Measurements from ENCODE around the gene TWSG1. TPM values are rescaled to one million over a fixed set of nuclear protein-coding genes. Genes with fewer than 3 reads are reported as not detected.
"Not testable (repeated sequence)": the region's sequence is repeated elsewhere in the genome, so short reads cannot be mapped to it uniquely, and the experiment has no call there.

Gene TWSG1
- total and polyA plus RNA-seq, 8 donors = 8.2 to 76.0 (median 23.6) TPM

- no peaks in the 10 kb centered on the region for H3K27me3 ChIP-seq
- DNase-seq = peak; percentile 55 to 86
- peaks cover 0 to 28% (median 10%) of the 10 kb centered on the region in 4 donors for H3K4me1 ChIP-seq
- intact Hi-C loops (cut with DNase I; ENCODE audit: low total_unique reads) = no loop called here
- 36 to 53% (median 43%) methylated on average over 6 of the region's 6 CpGs for WGBS, 5 donors
- H3K36me3 ChIP-seq = peaks cover 0 to 24% (median 14%) of the 10 kb centered on the region in 4 donors
- TF ChIP-seq POLR2AphosphoS5 (IDR thresholded peaks at IDR 0.05) (peak in 1 of 3 donors; percentile 19), POLR2A (IDR thresholded peaks at IDR 0.05) (no peak), EP300 (IDR thresholded peaks at IDR 0.05) (no peak), CTCF (IDR thresholded peaks at IDR 0.05) (peak in 3 of 7 experiments; percentile 12 to 45 (median 41))
- H3K27ac ChIP-seq = peak overlapping the region in 2 of 5 donors; percentile 4 to 32
- no peaks in the 10 kb centered on the region for H3K9me3 ChIP-seq
- no peak overlapping the region for H3K4me3 ChIP-seq
Observed at GRCh38 chr18:9366126-9366714, 31.6 kb downstream of the TWSG1 start.

GRCh38 chr18:9373254-9373653, 38.7 kb downstream of the TWSG1 start:
- H3K27me3 ChIP-seq; H3K27ac ChIP-seq; H3K4me3 ChIP-seq; H3K9me3 ChIP-seq; H3K4me1 ChIP-seq; intact Hi-C loops (cut with DNase I; ENCODE audit: low total_unique reads); DNase-seq: not testable (repeated sequence)
- H3K36me3 ChIP-seq = peaks cover 0 to 19% (median 3%) of the 10 kb centered on the region in 4 donors
- 89 to 100% (median 92%) methylated on average over 1 of the region's 1 CpG for WGBS, 5 donors

- intact Hi-C loops (cut with DNase I; ENCODE audit: low total_unique reads) = no loop called here
- H3K27me3 ChIP-seq = no peaks in the 10 kb centered on the region
- TF ChIP-seq CTCF (IDR thresholded peaks at IDR 0.05) (no peak), EP300 (IDR thresholded peaks at IDR 0.05) (no peak), POLR2AphosphoS5 (IDR thresholded peaks at IDR 0.05) (no peak), POLR2A (IDR thresholded peaks at IDR 0.05) (no peak)
- peaks cover 0 to 12% (median 2%) of the 10 kb centered on the region in 4 donors for H3K36me3 ChIP-seq
- H3K9me3 ChIP-seq = no peaks in the 10 kb centered on the region
- no peak overlapping the region for H3K27ac ChIP-seq
- DNase-seq = no peak
- peaks cover 0 to 17% (median 3%) of the 10 kb centered on the region in 4 donors for H3K4me1 ChIP-seq
- no peak overlapping the region for H3K4me3 ChIP-seq
- WGBS, 5 donors = 93 to 98% (median 96%) methylated on average over 6 of the region's 6 CpGs
Observed at GRCh38 chr18:9379118-9379517, 44.5 kb downstream of the TWSG1 start.

DNA sequence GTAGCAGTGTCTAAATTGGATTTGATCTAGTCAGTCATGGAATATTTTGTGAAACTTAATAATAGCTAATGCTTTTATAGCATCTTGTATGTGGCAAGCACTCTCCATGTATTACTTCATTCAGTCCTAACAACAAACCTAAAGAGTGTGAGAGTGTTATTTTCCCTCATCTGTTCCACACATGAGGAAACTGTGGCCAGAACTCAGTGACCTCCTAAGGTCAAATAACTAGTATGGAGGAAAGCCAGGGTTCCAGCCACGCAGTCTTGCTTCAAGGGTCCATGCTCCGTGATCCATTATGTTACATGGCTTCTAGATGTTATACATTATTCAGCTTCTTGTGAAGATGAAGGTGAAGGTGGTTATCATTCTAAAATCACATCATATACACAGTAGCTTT, 45.5 kb downstream of the TWSG1 start:
- WGBS, 5 donors = 46 to 81% (median 72%) methylated on average over 2 of the region's 2 CpGs

More for the DNA sequence above, 45.5 kb downstream of the TWSG1 start:
- Histone ChIP-seq H3K4me1 (peaks cover 0 to 17% (median 3%) of the 10 kb centered on the region in 4 donors), H3K27me3 (no peaks in the 10 kb centered on the region), H3K9me3 (no peaks in the 10 kb centered on the region), H3K4me3 (no peak overlapping the region), H3K27ac (peak overlapping the region in 2 of 5 donors; percentile 14 to 52), H3K36me3 (peaks cover 0 to 12% (median 2%) of the 10 kb centered on the region in 4 donors)
- intact Hi-C loops (cut with DNase I; ENCODE audit: low total_unique reads) = no loop called here
- TF ChIP-seq CTCF (IDR thresholded peaks at IDR 0.05) (no peak), POLR2A (IDR thresholded peaks at IDR 0.05) (no peak), EP300 (IDR thresholded peaks at IDR 0.05) (no peak), POLR2AphosphoS5 (IDR thresholded peaks at IDR 0.05) (no peak)
- DNase-seq = peak in 1 of 2 donors; percentile 38
